ENCODE results near the gene GPR158. TPM values are rescaled to one million over a fixed set of nuclear protein-coding genes. Genes with fewer than 3 reads are reported as not detected.

GPR158 gene
- total and polyA plus RNA-seq, 4 donors: 0.03 to 0.08 TPM; not detected in 2

DNA sequence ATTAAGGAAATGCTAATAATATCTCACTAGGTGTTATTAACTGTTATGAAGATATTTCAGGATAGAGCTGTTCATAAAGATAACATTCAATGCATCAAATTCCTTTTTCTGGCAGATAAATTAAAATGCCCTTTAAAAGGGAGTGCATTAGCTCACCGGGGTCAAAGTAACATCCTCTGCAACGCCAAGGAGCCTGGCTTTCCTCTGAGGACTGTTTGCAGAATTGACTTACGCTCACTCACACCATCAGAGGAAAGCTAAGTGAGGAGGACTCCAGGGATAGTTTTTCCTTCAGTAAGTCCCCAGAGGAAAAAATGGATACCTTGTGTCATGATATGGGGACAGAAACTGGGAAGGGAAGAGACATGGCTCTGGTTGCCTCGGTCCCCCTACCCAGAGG is 45.2 kb upstream of the GPR158 start:
- no peaks in the 10 kb centered on the region for H3K36me3 ChIP-seq (ENCODE audit: control insufficient read depth in 4 of 4, insufficient read depth in 3 of 4, low read depth in 1 of 4, low read length in 3 of 4)
- no peaks in the 10 kb centered on the region for H3K4me1 ChIP-seq (ENCODE audit: control insufficient read depth in 4 of 4, insufficient read depth in 4 of 4, low read length in 3 of 4)
- no peak overlapping the region for H3K27ac ChIP-seq (ENCODE audit: low read depth in 1 of 2, low read length in 2 of 2)
- H3K4me3 ChIP-seq (ENCODE audit: low read depth in 1 of 3, low read length in 3 of 3): no peak overlapping the region
- 56% methylated on average over 4 of the region's 4 CpGs for WGBS
- H3K9ac ChIP-seq (ENCODE audit: low read depth in 1 of 2, low read length in 2 of 2): no peak overlapping the region
- no peaks in the 10 kb centered on the region for H3K9me3 ChIP-seq (ENCODE audit: control insufficient read depth in 4 of 4, low read length in 3 of 4)
- no peak for DNase-seq (ENCODE audit: low spot score)
- peaks cover 0 to 10% (median 0%) of the 10 kb centered on the region in 4 donors for H3K27me3 ChIP-seq (ENCODE audit: control insufficient read depth in 4 of 4, insufficient read depth in 4 of 4, low read length in 3 of 4)
- TF ChIP-seq TAF1 (conservative IDR thresholded peaks at IDR 0.05) (no peak), RXRA (IDR thresholded peaks at IDR 0.05) (no peak), HNF4A (conservative IDR thresholded peaks at IDR 0.05) (no peak)

DNA sequence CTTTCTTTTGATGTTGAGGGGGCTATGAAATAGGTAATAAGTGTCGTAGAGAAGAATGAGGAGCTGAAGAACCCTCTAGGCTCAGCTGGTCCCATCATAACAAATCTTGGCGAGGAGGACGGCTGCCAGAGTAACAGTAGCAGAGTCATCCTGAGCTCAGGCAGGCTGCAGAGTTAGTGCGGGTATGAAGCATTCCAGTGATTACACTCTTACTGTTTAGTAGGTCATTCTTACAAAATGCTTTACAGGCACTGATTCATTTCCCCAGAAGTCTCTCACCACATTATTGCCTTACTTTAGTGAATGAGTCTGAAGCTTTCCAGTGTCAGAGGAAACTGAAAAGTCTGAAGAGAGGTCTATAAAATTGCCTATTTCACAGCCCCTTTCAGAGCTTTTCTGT is 43.9 kb upstream of the GPR158 start:
- H3K9me3 ChIP-seq (ENCODE audit: control insufficient read depth in 4 of 4, low read length in 3 of 4): no peaks in the 10 kb centered on the region
- no peak overlapping the region for H3K4me3 ChIP-seq (ENCODE audit: low read depth in 1 of 3, low read length in 3 of 3)
- no peak for DNase-seq (ENCODE audit: low spot score)
- no peaks in the 10 kb centered on the region for H3K4me1 ChIP-seq (ENCODE audit: control insufficient read depth in 4 of 4, insufficient read depth in 4 of 4, low read length in 3 of 4)
- H3K27ac ChIP-seq (ENCODE audit: low read depth in 1 of 2, low read length in 2 of 2): no peak overlapping the region
- H3K9ac ChIP-seq (ENCODE audit: low read depth in 1 of 2, low read length in 2 of 2): no peak overlapping the region
- TF ChIP-seq, protein P1, sequence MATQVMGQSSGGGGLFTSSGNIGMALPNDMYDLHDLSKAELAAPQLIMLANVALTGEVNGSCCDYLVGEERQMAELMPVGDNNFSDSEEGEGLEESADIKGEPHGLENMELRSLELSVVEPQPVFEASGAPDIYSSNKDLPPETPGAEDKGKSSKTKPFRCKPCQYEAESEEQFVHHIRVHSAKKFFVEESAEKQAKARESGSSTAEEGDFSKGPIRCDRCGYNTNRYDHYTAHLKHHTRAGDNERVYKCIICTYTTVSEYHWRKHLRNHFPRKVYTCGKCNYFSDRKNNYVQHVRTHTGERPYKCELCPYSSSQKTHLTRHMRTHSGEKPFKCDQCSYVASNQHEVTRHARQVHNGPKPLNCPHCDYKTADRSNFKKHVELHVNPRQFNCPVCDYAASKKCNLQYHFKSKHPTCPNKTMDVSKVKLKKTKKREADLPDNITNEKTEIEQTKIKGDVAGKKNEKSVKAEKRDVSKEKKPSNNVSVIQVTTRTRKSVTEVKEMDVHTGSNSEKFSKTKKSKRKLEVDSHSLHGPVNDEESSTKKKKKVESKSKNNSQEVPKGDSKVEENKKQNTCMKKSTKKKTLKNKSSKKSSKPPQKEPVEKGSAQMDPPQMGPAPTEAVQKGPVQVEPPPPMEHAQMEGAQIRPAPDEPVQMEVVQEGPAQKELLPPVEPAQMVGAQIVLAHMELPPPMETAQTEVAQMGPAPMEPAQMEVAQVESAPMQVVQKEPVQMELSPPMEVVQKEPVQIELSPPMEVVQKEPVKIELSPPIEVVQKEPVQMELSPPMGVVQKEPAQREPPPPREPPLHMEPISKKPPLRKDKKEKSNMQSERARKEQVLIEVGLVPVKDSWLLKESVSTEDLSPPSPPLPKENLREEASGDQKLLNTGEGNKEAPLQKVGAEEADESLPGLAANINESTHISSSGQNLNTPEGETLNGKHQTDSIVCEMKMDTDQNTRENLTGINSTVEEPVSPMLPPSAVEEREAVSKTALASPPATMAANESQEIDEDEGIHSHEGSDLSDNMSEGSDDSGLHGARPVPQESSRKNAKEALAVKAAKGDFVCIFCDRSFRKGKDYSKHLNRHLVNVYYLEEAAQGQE (IDR thresholded peaks at IDR 0.05): no peak
- TF ChIP-seq, protein P2, sequence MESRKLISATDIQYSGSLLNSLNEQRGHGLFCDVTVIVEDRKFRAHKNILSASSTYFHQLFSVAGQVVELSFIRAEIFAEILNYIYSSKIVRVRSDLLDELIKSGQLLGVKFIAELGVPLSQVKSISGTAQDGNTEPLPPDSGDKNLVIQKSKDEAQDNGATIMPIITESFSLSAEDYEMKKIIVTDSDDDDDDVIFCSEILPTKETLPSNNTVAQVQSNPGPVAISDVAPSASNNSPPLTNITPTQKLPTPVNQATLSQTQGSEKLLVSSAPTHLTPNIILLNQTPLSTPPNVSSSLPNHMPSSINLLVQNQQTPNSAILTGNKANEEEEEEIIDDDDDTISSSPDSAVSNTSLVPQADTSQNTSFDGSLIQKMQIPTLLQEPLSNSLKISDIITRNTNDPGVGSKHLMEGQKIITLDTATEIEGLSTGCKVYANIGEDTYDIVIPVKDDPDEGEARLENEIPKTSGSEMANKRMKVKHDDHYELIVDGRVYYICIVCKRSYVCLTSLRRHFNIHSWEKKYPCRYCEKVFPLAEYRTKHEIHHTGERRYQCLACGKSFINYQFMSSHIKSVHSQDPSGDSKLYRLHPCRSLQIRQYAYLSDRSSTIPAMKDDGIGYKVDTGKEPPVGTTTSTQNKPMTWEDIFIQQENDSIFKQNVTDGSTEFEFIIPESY (IDR thresholded peaks at IDR 0.05): no peak
- TF ChIP-seq FOXA2 (IDR thresholded peaks at IDR 0.05) (no peak), EGR1 (IDR thresholded peaks at IDR 0.05; ENCODE audit: low read depth in 2 of 2) (no peak), JUND (IDR thresholded peaks at IDR 0.05) (no peak), YY1 (IDR thresholded peaks at IDR 0.05) (no peak)
- TF ChIP-seq, protein P3, sequence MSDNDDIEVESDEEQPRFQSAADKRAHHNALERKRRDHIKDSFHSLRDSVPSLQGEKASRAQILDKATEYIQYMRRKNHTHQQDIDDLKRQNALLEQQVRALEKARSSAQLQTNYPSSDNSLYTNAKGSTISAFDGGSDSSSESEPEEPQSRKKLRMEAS (IDR thresholded peaks at IDR 0.05): no peak
- TF ChIP-seq, protein P4, sequence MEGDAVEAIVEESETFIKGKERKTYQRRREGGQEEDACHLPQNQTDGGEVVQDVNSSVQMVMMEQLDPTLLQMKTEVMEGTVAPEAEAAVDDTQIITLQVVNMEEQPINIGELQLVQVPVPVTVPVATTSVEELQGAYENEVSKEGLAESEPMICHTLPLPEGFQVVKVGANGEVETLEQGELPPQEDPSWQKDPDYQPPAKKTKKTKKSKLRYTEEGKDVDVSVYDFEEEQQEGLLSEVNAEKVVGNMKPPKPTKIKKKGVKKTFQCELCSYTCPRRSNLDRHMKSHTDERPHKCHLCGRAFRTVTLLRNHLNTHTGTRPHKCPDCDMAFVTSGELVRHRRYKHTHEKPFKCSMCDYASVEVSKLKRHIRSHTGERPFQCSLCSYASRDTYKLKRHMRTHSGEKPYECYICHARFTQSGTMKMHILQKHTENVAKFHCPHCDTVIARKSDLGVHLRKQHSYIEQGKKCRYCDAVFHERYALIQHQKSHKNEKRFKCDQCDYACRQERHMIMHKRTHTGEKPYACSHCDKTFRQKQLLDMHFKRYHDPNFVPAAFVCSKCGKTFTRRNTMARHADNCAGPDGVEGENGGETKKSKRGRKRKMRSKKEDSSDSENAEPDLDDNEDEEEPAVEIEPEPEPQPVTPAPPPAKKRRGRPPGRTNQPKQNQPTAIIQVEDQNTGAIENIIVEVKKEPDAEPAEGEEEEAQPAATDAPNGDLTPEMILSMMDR (IDR thresholded peaks at IDR 0.05; ENCODE audit: low read depth, low read length, missing input control): no peak
- no peaks in the 10 kb centered on the region for H3K36me3 ChIP-seq (ENCODE audit: control insufficient read depth in 4 of 4, insufficient read depth in 3 of 4, low read depth in 1 of 4, low read length in 3 of 4)
- peaks cover 0 to 12% (median 0%) of the 10 kb centered on the region in 4 donors for H3K27me3 ChIP-seq (ENCODE audit: control insufficient read depth in 4 of 4, insufficient read depth in 4 of 4, low read length in 3 of 4)
- 84% methylated on average over 4 of the region's 4 CpGs for WGBS
